ENCODE results near the gene ZNF280D.

Gene ZNF280D

GRCh38 chr15:56640549-56640948 lies 92.8 kb downstream of the ZNF280D start:
- DNase-seq (ENCODE audit: low spot score) (no peak), FAIRE-seq (no peak)

GRCh38 chr15:56640127-56640526 lies 93.2 kb downstream of the ZNF280D start:
- FAIRE-seq (no peak), DNase-seq (ENCODE audit: low spot score) (no peak)

GRCh38 chr15:56639631-56640030 lies 93.7 kb downstream of the ZNF280D start:
- DNase-seq (ENCODE audit: low spot score) (no peak), FAIRE-seq (no peak)

GRCh38 chr15:56631765-56632164 lies 101.5 kb downstream of the ZNF280D start:
- DNase-seq (ENCODE audit: low spot score) (no peak), FAIRE-seq (no peak)

GRCh38 chr15:56628893-56629532 lies 104.3 kb downstream of the ZNF280D start:
- no peak for DNase-seq (ENCODE audit: low spot score)
- no peak for FAIRE-seq

GRCh38 chr15:56619887-56620286 lies 113.4 kb downstream of the ZNF280D start:
- FAIRE-seq: no peak
- no peak for DNase-seq (ENCODE audit: low spot score)

- FAIRE-seq (no peak), DNase-seq (ENCODE audit: low spot score) (no peak)
Measured at GRCh38 chr15:56617628-56618027, 115.7 kb downstream of the ZNF280D start.

GRCh38 chr15:56616551-56616950 lies 116.8 kb downstream of the ZNF280D start:
- FAIRE-seq (no peak), DNase-seq (ENCODE audit: low spot score) (no peak)

GRCh38 chr15:56613811-56614210 lies 119.5 kb downstream of the ZNF280D start:
- DNase-seq (ENCODE audit: low spot score) (no peak), FAIRE-seq (no peak)

- DNase-seq (ENCODE audit: low spot score) (no peak), FAIRE-seq (no peak)
Measured at GRCh38 chr15:56608993-56609392, 124.3 kb downstream of the ZNF280D start.

- no peak for DNase-seq (ENCODE audit: low spot score)
- no peak for FAIRE-seq
Measured at GRCh38 chr15:56608140-56608778, 125.0 kb downstream of the ZNF280D start.

- no peak for DNase-seq (ENCODE audit: low spot score)
- no peak for FAIRE-seq
Measured at GRCh38 chr15:56602253-56602652, 131.1 kb downstream of the ZNF280D start.

- FAIRE-seq: peak; percentile 15
- DNase-seq (ENCODE audit: low spot score): no peak
Measured at GRCh38 chr15:56600380-56600779, 132.9 kb downstream of the ZNF280D start.

GRCh38 chr15:56598991-56599390 lies 134.3 kb downstream of the ZNF280D start:
- DNase-seq (ENCODE audit: low spot score) (no peak), FAIRE-seq (no peak)

GRCh38 chr15:56587686-56588085 lies 145.6 kb downstream of the ZNF280D start:
- DNase-seq (ENCODE audit: low spot score) (peak; percentile 32), FAIRE-seq (peak; percentile 35)

- no peak for FAIRE-seq
Measured at GRCh38 chr15:56586206-56586605, 147.1 kb downstream of the ZNF280D start.

GRCh38 chr15:56582785-56583184 lies 150.5 kb downstream of the ZNF280D start:
- peak; percentile 13 for DNase-seq (ENCODE audit: low spot score)
- no peak for FAIRE-seq

More at GRCh38 chr15:56586206-56586605, 147.1 kb downstream of the ZNF280D start:
- no peak for DNase-seq (ENCODE audit: low spot score)

Measured in RCC 7860 (cell line).